Activated naive CD4-positive, alpha-beta T cell treated with anti-CD3 and anti-CD28 coated beads, Interleukin-2, amount 50 U/mL, for 24 hours (primary cell): Measurements from ENCODE around the gene GSTK1.
"Not testable (repeated sequence)": the region's sequence is repeated elsewhere in the genome, so short reads cannot be mapped to it uniquely, and the experiment has no call there.

Experiments used
- H3K27ac Mint-ChIP-seq: one replicate; pipeline ENCODE4 v1.8.0; 2021; ENCODE audit warnings: mild to moderate bottlenecking, mixed read lengths
- H3K27me3 Mint-ChIP-seq: one replicate; pipeline ENCODE4 v1.8.0; 2021; ENCODE audit warnings: mixed read lengths
- H3K36me3 Mint-ChIP-seq: one replicate; pipeline ENCODE4 v1.8.0; 2021; ENCODE audit warnings: mixed read lengths
- H3K4me1 Mint-ChIP-seq: one replicate; pipeline ENCODE4 v1.8.0; 2021; ENCODE audit warnings: mixed read lengths
- H3K4me3 Mint-ChIP-seq: one replicate; pipeline ENCODE4 v1.8.0; 2021; ENCODE audit warnings: mild to moderate bottlenecking, mixed read lengths
- H3K9me3 Mint-ChIP-seq: one replicate; pipeline ENCODE4 v1.8.0; 2021; ENCODE audit warnings: mixed read lengths

GSTK1 gene

DNA sequence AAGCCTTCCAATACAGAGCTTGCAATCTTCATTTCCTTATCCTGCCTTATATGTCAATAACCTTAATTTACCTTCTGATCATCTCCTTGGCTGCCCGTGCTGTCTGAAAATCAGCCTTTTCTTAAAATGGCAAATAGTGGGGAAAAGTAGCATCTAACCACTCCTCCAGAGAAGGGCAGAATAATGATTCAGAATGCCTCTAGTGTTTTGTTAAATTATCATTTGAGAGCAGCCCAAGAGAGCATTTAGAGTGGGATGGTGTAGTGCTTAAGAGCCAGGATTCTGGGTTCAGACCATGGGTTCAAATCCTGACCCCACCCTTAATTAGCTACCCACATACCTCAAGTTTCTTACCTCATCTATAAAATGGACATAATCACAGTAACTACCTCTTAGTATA lies 16.9 kb downstream of the GSTK1 start:
- peak overlapping the region; percentile 96 for H3K27ac Mint-ChIP-seq
- H3K36me3 Mint-ChIP-seq: no peaks in the 10 kb centered on the region
- no peaks in the 10 kb centered on the region for H3K27me3 Mint-ChIP-seq
- H3K4me1 Mint-ChIP-seq: peaks cover 46% of the 10 kb centered on the region
- H3K4me3 Mint-ChIP-seq: peak overlapping the region; percentile 80
- H3K9me3 Mint-ChIP-seq: no peaks in the 10 kb centered on the region

DNA sequence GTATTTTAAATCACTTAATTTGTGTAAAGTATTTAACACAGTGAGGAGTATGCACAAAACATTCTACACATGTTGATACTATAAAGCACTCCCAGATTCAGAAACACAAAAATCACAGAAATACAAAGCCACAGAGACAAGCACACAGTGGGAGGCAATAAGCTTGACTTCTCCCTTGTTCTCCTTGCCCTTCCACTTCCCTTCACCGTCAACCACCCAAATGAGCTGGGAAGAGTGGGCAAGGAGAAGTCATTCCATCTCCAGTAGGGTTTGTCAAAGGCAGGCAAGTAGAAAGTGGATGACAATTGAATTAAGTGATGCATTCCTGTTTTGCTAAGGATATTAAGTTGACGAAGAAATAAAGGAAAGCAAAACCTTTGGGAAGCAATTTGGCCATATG lies 17.3 kb downstream of the GSTK1 start:
- Mint-ChIP-seq H3K36me3 (no peaks in the 10 kb centered on the region), H3K4me1 (peaks cover 46% of the 10 kb centered on the region), H3K9me3 (no peaks in the 10 kb centered on the region), H3K4me3 (peak overlapping the region; percentile 80), H3K27ac (peak overlapping the region; percentile 96), H3K27me3 (no peaks in the 10 kb centered on the region)

DNA sequence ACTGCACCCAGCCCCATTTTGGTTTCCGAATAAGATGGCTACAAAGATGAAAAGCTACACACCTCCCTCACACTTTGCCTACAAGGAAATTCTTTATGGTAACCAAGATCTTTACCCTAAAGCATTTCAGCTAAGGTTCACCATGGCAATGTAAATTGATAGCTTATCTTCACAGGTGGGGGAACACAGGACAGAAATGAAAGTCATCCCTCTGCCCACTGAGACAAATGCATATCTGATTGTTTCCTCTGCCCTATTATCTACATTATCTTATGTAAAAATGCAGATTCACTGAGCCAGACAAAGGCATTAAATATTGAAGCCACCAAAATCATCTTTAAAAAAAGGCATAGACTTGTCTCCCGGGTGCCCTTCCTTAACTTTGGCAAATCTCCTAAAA lies 18.3 kb downstream of the GSTK1 start:
- no peaks in the 10 kb centered on the region for H3K36me3 Mint-ChIP-seq
- peak overlapping the region; percentile 30 for H3K4me3 Mint-ChIP-seq
- peaks cover 46% of the 10 kb centered on the region for H3K4me1 Mint-ChIP-seq

DNA sequence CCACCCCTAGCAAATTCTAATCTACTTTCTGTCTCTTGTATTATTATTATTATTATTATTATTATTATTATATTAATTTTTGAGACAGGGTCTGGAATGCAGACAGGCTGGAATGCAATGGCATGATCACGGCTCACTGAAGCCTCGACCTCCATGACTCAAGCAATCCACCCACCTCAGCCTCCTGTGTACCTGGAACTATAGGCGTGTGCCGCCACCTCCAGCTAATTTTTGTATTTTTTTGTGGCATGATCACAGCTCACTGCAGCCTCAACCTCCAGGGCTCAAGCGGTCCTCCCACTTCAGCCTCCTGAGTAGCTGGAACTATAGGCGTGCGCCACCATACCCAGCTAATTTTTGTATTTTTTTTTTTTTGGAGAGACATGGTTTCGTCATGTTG lies 18.9 kb downstream of the GSTK1 start:
- H3K27me3 Mint-ChIP-seq: no peaks in the 10 kb centered on the region
- H3K36me3 Mint-ChIP-seq: no peaks in the 10 kb centered on the region
- H3K4me3 Mint-ChIP-seq: no peak overlapping the region
- peaks cover 51% of the 10 kb centered on the region for H3K4me1 Mint-ChIP-seq
- H3K9me3 Mint-ChIP-seq: no peaks in the 10 kb centered on the region
- no peak overlapping the region for H3K27ac Mint-ChIP-seq

More for the DNA sequence above, 18.3 kb downstream of the GSTK1 start:
- H3K27me3 Mint-ChIP-seq: no peaks in the 10 kb centered on the region
- no peak overlapping the region for H3K27ac Mint-ChIP-seq
- no peaks in the 10 kb centered on the region for H3K9me3 Mint-ChIP-seq

DNA sequence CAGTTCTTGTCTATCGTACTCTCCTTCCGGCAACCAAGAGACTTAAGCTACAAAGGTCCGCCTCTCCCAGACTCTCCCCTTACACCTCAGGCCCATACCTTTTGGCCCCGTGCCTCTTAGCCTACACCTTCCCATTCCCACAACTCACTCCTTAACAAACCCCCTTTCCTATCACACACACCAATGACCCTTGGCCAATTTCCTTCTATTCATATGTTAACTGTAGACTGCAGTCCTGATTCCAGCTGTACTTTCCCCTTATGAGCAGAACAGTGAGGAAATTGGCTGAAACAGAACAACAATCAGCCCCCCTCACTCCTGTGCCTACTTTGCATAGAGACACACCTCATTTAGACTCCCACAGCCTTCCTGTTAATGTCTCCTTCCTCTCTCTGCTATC lies 20.1 kb downstream of the GSTK1 start:
- no peaks in the 10 kb centered on the region for H3K9me3 Mint-ChIP-seq
- peaks cover 61% of the 10 kb centered on the region for H3K4me1 Mint-ChIP-seq
- peak overlapping the region; percentile 70 for H3K27ac Mint-ChIP-seq

DNA sequence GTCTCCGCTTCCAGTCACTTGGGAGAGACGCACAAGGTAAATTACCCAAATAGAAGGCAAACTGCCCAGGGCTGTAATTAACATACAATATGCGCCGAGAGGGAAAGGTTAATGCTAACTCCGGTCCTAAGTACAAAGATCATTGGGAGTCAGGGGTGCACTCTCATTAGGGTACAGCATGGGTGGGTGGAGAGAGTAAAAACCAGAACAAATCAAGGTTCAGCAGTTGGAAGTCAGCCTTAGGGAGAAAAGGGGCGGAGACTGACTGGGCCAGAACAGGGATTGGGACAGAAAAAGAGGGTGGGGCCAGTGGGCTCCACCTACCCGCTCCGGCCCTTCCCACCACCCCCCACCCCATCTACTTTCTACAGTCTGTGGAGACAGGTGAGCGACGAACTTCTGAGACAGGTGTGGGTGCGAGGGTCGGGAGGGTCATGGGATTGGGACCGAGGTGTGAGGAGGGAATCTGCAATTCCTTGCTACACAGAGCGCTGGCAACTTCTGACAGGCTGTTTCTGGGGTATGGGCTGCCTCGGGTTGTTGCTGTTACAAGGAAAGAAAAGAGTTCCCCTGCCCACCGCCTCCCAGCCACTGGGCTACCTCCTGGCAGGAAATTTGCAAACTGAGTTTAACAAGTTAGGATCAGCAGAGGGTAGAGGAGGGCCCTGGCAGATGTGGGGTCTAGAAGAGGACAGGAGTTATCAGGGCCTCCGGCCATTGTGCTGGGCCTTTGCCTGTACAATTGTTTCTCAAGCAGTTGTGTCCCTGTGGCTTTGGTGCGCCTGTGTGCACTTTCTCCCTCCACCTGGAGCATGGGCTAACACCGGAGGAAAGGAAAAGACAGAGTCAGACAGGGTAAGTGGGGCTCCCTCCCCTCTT lies 21.6 kb downstream of the GSTK1 start, which contains the start of gene TMEM139:
TMEM139 (plus strand) TSS at position 368 of the 879 bp plus-strand sequence. CDS start 1,000 bp downstream, outside the sequence.
- no peak within 1 kb of the TSS for H3K4me3 Mint-ChIP-seq
- H3K4me1 Mint-ChIP-seq: peaks cover 58% of the 10 kb centered on the region
- peaks cover 2% of the 10 kb centered on the region for H3K36me3 Mint-ChIP-seq
- peak within 1 kb of the TSS; percentile 17 for H3K27ac Mint-ChIP-seq
- H3K9me3 Mint-ChIP-seq: no peaks in the 10 kb centered on the region
- no peaks in the 10 kb centered on the region for H3K27me3 Mint-ChIP-seq

More for the DNA sequence above, 20.1 kb downstream of the GSTK1 start:
- no peak overlapping the region for H3K4me3 Mint-ChIP-seq
- H3K36me3 Mint-ChIP-seq: no peaks in the 10 kb centered on the region
- no peaks in the 10 kb centered on the region for H3K27me3 Mint-ChIP-seq

DNA sequence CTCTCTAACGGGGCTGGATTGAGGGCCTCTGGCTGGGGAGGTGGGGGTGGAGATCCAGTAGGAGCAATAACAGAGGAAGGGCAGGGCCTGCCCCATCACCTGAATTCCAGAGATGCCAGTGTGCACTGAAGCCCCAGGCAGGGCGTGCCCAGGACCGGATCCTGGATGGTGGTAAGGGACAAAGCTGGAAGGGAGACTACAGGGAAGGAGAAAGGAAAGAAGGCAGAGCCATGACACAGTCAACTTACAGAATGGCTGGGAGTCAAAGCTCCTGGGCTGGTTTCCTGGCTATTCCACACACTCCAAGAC lies 22.2 kb downstream of the GSTK1 start:
- Mint-ChIP-seq H3K36me3 (peaks cover 2% of the 10 kb centered on the region), H3K4me1 (peaks cover 58% of the 10 kb centered on the region), H3K27ac (peak overlapping the region; percentile 6), H3K9me3 (no peaks in the 10 kb centered on the region), H3K4me3 (no peak overlapping the region), H3K27me3 (no peaks in the 10 kb centered on the region)

DNA sequence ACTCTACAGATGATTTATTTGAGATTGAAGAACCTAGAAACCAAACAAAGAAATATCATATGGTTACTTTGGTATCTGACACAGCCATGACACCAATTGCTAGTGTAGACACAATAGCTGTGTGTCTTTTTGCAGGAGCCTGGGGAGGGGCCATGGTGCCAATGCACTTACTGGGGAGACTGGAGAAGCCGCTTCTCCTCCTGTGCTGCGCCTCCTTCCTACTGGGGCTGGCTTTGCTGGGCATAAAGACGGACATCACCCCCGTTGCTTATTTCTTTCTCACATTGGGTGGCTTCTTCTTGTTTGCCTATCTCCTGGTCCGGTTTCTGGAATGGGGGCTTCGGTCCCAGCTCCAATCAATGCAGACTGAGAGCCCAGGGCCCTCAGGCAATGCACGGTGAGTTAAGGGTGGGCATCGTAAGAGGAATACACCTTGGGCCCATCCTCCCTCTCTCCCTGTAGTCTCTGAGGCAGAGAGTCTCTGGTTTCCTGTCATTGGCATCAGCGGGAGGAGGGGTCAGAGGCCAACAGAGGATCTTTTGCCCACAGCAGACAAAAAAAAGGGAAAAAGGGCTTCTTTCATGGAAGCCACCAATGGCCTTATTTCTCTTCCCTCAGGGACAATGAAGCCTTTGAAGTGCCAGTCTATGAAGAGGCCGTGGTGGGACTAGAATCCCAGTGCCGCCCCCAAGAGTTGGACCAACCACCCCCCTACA lies 22.7 kb downstream of the GSTK1 start:
- Mint-ChIP-seq H3K27ac (no peak overlapping the region), H3K4me1 (peaks cover 59% of the 10 kb centered on the region), H3K4me3 (no peak overlapping the region), H3K27me3 (no peaks in the 10 kb centered on the region), H3K9me3 (no peaks in the 10 kb centered on the region), H3K36me3 (peaks cover 2% of the 10 kb centered on the region)

DNA sequence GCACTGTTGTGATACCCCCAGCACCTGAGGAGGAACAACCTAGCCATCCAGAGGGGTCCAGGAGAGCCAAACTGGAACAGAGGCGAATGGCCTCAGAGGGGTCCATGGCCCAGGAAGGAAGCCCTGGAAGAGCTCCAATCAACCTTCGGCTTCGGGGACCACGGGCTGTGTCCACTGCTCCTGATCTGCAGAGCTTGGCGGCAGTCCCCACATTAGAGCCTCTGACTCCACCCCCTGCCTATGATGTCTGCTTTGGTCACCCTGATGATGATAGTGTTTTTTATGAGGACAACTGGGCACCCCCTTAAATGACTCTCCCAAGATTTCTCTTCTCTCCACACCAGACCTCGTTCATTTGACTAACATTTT lies 23.3 kb downstream of the GSTK1 start:
- H3K4me3 Mint-ChIP-seq: peak overlapping the region; percentile 52
- peaks cover 3% of the 10 kb centered on the region for H3K36me3 Mint-ChIP-seq
- no peak overlapping the region for H3K27ac Mint-ChIP-seq

DNA sequence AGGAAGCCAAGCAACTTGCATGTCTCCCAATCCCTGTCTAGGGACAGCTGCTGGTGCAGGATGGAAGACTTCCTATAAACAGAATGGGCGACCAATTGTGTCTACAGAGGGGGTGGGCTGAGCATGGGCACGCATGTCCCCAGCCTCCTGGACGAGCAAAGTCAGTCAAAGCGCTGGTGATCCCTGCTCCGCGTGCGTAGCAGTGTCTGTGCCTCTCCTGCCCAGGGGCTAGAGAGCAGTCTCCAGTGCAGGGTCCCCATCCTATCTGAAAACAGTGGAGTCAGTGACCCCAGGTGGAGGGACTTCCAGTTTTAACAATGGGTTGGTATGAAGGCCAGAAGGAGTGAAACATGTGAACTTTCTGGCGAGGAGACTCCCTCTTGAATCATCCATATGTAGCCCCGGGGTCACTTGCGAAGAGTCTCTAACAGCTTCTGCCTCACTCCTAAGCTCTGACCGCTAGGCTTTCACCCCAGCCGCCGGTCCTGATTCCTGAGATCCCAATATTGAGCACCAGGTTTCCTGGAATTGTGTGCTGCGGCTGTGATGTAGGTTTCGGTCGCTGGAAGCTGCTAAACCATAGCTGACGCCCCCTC lies 24.2 kb downstream of the GSTK1 start:
- peaks cover 6% of the 10 kb centered on the region for H3K36me3 Mint-ChIP-seq
- no peaks in the 10 kb centered on the region for H3K9me3 Mint-ChIP-seq
- peak overlapping the region; percentile 98 for H3K4me3 Mint-ChIP-seq
- H3K27ac Mint-ChIP-seq: peak overlapping the region; percentile 98
- H3K4me1 Mint-ChIP-seq: peaks cover 60% of the 10 kb centered on the region
- H3K27me3 Mint-ChIP-seq: no peaks in the 10 kb centered on the region

More for the DNA sequence above, 23.3 kb downstream of the GSTK1 start:
- Mint-ChIP-seq H3K4me1 (peaks cover 63% of the 10 kb centered on the region), H3K27me3 (no peaks in the 10 kb centered on the region), H3K9me3 (no peaks in the 10 kb centered on the region)

DNA sequence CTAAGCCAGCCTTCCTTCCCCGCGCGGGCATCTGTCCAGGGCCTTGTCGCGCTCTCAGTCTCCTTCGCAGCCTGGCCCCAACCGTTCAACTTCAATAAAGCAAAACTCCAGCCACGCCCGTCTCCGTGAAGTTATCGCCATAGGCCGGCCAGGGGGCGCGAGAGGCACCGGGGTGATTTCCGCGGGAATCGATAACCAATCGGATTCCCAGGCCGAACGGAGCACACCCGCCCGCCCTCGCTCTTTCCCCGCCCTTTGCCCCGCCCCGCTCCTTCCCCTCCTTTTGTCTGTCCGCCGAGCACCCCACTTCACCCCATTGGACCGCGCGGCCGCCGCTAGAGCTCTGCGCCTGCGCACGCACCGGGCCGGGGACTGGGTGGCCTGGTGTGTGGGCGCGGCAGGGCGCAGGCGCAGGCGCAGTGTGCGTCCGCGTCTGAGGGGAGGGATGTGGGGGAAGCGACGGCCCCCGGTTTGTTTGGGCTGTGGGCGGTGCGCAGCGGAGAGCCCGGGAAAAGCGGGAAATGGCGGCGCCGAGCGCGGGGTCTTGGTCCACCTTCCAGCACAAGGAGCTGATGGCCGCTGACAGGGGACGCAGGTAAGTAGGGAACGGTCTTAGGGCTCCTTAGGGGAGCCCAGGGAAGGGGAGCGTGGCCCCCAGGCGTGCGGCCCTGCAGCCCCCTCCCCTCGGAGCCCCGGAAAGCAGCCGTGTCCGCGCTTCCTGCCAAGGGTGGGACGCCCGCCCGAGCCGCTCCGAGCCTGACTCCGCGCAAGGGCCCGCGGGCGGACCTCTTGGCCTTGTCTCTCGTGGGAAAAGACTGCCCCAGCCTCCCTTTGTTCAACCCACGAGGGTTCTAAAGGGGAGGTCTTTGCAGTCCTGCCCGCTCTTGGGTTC lies 24.9 kb downstream of the GSTK1 start, which contains the start of gene CASP2:
CASP2 (plus strand) TSS at position 417 of the 892 bp plus-strand sequence; CDS start at position 522, 105 bp downstream.
- H3K36me3 Mint-ChIP-seq: peaks cover 6% of the 10 kb centered on the region
- H3K27ac Mint-ChIP-seq: peak within 1 kb of the TSS; percentile 98
- no peaks in the 10 kb centered on the region for H3K27me3 Mint-ChIP-seq

DNA sequence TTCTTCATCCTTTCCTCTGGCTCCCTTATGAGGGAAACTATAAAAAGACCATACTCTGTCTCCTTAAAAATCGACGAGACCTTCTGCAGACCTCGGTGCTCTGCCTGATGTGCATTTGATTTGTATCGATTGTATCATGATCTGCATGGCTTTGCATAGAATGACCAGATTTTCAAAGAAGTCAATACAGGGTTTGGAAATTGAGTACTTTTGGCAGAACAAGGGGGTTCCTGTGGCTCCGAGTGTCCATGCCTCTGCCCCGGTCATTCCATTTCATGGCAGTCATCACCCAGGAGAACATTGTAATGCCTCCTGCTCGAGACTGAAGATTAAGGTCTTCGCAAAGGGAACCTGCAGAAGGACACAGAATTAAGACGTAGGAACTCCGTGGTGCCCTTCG lies 25.6 kb downstream of the GSTK1 start:
- Mint-ChIP-seq H3K4me1 (peaks cover 56% of the 10 kb centered on the region), H3K27ac (peak overlapping the region; percentile 81), H3K27me3 (no peaks in the 10 kb centered on the region), H3K9me3 (no peaks in the 10 kb centered on the region), H3K36me3 (peaks cover 6% of the 10 kb centered on the region), H3K4me3 (peak overlapping the region; percentile 98)

More for the DNA sequence above, 24.9 kb downstream of the GSTK1 start, which contains the start of gene CASP2:
- Mint-ChIP-seq H3K4me3 (peak within 1 kb of the TSS; percentile 98), H3K9me3 (no peaks in the 10 kb centered on the region), H3K4me1 (peaks cover 59% of the 10 kb centered on the region)

DNA sequence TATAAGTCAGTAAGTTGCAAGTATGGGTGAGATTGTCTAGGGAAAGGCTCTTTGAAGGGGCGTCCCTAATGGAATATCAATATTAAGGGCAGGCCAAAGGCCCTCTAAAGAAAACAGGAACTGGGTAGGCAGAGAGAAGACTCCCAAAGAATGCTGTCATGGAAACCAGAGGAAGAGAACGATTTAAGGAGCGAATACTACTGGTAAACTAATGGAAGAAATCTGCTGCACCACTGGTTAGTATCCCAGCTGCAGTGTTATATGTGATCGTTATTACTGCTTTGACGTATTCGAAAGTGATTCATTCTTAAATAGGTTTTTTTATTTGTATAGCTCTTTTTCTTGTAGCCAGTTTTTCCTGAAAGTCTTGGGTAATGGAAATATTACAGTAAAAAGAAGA lies 26.2 kb downstream of the GSTK1 start:
- Mint-ChIP-seq H3K27ac (peak overlapping the region; percentile 81), H3K27me3 (no peaks in the 10 kb centered on the region), H3K4me1 (peaks cover 56% of the 10 kb centered on the region), H3K9me3 (no peaks in the 10 kb centered on the region), H3K36me3 (peaks cover 7% of the 10 kb centered on the region), H3K4me3 (peak overlapping the region; percentile 98)

DNA sequence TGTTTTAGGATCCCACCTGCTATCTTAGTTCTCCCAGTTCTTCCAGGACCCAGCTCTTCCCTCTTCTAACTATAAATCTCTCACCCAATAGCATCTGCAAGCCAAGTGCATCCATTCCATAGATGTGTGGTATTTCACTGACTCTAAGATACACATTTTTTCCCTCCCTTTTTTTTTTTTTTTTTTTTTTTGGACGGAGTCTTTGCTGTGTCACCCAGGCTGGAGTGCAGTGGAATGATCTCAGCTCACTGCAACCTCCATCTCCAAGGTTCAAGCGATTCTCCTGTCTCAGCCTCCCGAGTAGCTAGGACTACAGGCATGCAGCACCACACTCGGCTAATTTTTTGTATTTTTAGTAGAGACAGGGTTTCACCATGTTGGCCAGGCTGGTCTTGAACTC lies 26.6 kb downstream of the GSTK1 start:
- H3K27me3 Mint-ChIP-seq, H3K36me3 Mint-ChIP-seq, H3K9me3 Mint-ChIP-seq: not testable (repeated sequence)
- H3K27ac Mint-ChIP-seq: peak overlapping the region; percentile 81
- H3K4me3 Mint-ChIP-seq: peak overlapping the region; percentile 98
- peaks cover 55% of the 10 kb centered on the region for H3K4me1 Mint-ChIP-seq

DNA sequence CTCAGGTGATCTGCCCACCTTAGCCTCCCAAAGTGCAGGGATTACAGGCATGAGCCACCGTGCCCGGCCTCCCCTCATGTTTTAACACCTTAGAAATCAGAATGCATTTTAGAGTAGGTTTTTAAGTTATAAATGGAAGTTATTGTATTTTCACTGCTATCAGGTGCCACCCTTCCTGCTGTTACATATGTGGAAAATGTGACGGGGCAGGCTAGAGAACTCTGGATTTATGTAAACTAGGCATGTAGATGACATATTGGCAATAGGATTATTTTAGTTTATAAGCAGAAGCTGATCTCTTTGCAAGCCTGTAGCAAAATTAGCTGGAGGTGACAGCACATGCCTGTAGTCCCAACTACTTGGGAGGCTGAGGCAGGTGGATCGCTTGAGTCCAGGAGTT lies 27.1 kb downstream of the GSTK1 start:
- peak overlapping the region; percentile 8 for H3K27ac Mint-ChIP-seq

More for the DNA sequence above, 27.1 kb downstream of the GSTK1 start:
- Mint-ChIP-seq H3K27me3 (no peaks in the 10 kb centered on the region), H3K9me3 (no peaks in the 10 kb centered on the region), H3K4me3 (peak overlapping the region; percentile 98), H3K4me1 (peaks cover 59% of the 10 kb centered on the region), H3K36me3 (peaks cover 10% of the 10 kb centered on the region)
